MCF 10A (cell line): Measurements from ENCODE around the gene KRT80. TPM values are rescaled to one million over a fixed set of nuclear protein-coding genes. Genes with fewer than 3 reads are reported as not detected.

Source experiments
- BruUV-seq: library from RNA; stranded (reverse); fragments of 400-500 nt; replicated peaks from 2 replicates; lab custom pipeline; 2021; lab: Mats Ljungman, UMichigan
- CTCF ChIA-PET: fragments of 300-600 bp; sonication (Branson Sonifier 250); formaldehyde crosslinking; extraction: SDS; loops from one replicate; lab custom pipeline; 2021; ENCODE audit warnings: antibody characterized with exemption, inconsistent platforms; lab: Yijun Ruan, JAX
- POLR2A ChIA-PET: fragments of 300-600, 350-650 bp; sonication (Branson Sonifier 250); formaldehyde crosslinking; extraction: SDS; loops from one replicate; lab custom pipeline; 2020; ENCODE audit warnings: antibody characterized with exemption, inconsistent platforms; lab: Yijun Ruan, JAX
- DNase-seq: peaks from one replicate; pipeline ENCODE4 v3.0.0-alpha.2; 2018; ENCODE audit not compliant: unreplicated experiment
- H3K27ac Mint-ChIP-seq: one replicate; pipeline ENCODE4 v1.8.0; 2022; ENCODE audit warnings: mild to moderate bottlenecking, low read depth, mixed read lengths; ENCODE audit not compliant: unreplicated experiment
- H3K27me3 Mint-ChIP-seq: one replicate; pipeline ENCODE4 v1.8.0; 2022; ENCODE audit warnings: mixed read lengths; ENCODE audit not compliant: insufficient read depth, unreplicated experiment
- H3K36me3 Mint-ChIP-seq: one replicate; pipeline ENCODE4 v1.8.0; 2022; ENCODE audit warnings: mild to moderate bottlenecking, moderate library complexity, mixed read lengths; ENCODE audit not compliant: insufficient read depth, unreplicated experiment
- H3K4me1 Mint-ChIP-seq: one replicate; pipeline ENCODE4 v1.8.0; 2022; ENCODE audit warnings: mixed read lengths; ENCODE audit not compliant: insufficient read depth, unreplicated experiment
- H3K4me3 Mint-ChIP-seq: one replicate; pipeline ENCODE4 v1.8.0; 2022; ENCODE audit warnings: mild to moderate bottlenecking, moderate library complexity, mixed read lengths; ENCODE audit not compliant: unreplicated experiment
- H3K9me3 Mint-ChIP-seq: one replicate; pipeline ENCODE4 v1.8.0; 2022; ENCODE audit warnings: mixed read lengths; ENCODE audit not compliant: unreplicated experiment
- CTCF ChIP-seq: fragments of 200-600 bp; IDR thresholded peaks from one replicate; pipeline ENCODE4 v1.8.0; 2022; ENCODE audit warnings: antibody characterized with exemption, mild to moderate bottlenecking; ENCODE audit not compliant: unreplicated experiment
- intact Hi-C: fragments of 100-400 bp; cut with micrococcal nuclease; formaldehyde crosslinking; loops from 2 replicates; pipeline ENCODE4 v1.14.1; 2022
- total RNA-seq: library from RNA; stranded (reverse); gene quantifications from 2 replicates; pipeline ENCODE4 v1.2.3, GENCODE V29; 2022

Gene KRT80
- total RNA-seq, 1 experiment from 2014 or later: 27.4 TPM

- ChIA-PET POLR2A (interaction anchor here (1.1 to 13.5 kb wide), 9 partner anchors 10 to 739 kb away, joined by 3 to 373 read pairs (median 7); partner anchors contain the start of gene KRT5), CTCF (interaction anchor here (0.6 to 13.9 kb wide), 13 partner anchors 12 to 835 kb away, joined by 3 to 313 read pairs (median 7); no protein-coding TSS in a partner anchor)
- Mint-ChIP-seq H3K9me3 (no peaks in the 10 kb centered on the region), H3K4me1 (peaks cover 66% of the 10 kb centered on the region), H3K4me3 (peak overlapping the region; percentile 26), H3K36me3 (no peaks in the 10 kb centered on the region), H3K27me3 (no peaks in the 10 kb centered on the region), H3K27ac (peak overlapping the region; percentile 97)
- intact Hi-C loops: no loop called here
- DNase-seq: no peak
- BruUV-seq: no TSS peak
- no peak for TF ChIP-seq CTCF
These were observed 46.4 kb downstream of the KRT80 start for GRCh38 chr12:52145228-52146088.

GRCh38 chr12:52144512-52145227, 47.1 kb downstream of the KRT80 start:
- no peaks in the 10 kb centered on the region for H3K9me3 Mint-ChIP-seq
- DNase-seq: no peak
- no TSS peak for BruUV-seq
- intact Hi-C loops: loop anchor here (5.0 kb wide), 2 partner anchors 228 to 248 kb away; no protein-coding TSS in a partner anchor
- peaks cover 58% of the 10 kb centered on the region for H3K4me1 Mint-ChIP-seq
- no peaks in the 10 kb centered on the region for H3K36me3 Mint-ChIP-seq
- H3K27ac Mint-ChIP-seq: peak overlapping the region; percentile 97
- CTCF ChIA-PET: interaction anchor here (0.6 to 13.9 kb wide), 26 partner anchors 10 to 1208 kb away, joined by 3 to 313 read pairs (median 4); partner anchors contain the start of gene KRT5
- POLR2A ChIA-PET: interaction anchor here (0.5 to 13.5 kb wide), 17 partner anchors 8 to 936 kb away, joined by 3 to 373 read pairs (median 4); partner anchors contain the start of gene KRT5
- no peak for TF ChIP-seq CTCF
- H3K27me3 Mint-ChIP-seq: no peaks in the 10 kb centered on the region
- H3K4me3 Mint-ChIP-seq: no peak overlapping the region

GRCh38 chr12:52142431-52142830, 49.4 kb downstream of the KRT80 start:
- no peak for DNase-seq
- no peak overlapping the region for H3K4me3 Mint-ChIP-seq
- TF ChIP-seq CTCF: no peak
- BruUV-seq: no TSS peak
- H3K9me3 Mint-ChIP-seq: no peaks in the 10 kb centered on the region
- no peaks in the 10 kb centered on the region for H3K36me3 Mint-ChIP-seq
- H3K27ac Mint-ChIP-seq: peak overlapping the region; percentile 75
- intact Hi-C loops: loop anchor here (5.0 kb wide), 2 partner anchors 230 to 250 kb away; no protein-coding TSS in a partner anchor
- H3K27me3 Mint-ChIP-seq: no peaks in the 10 kb centered on the region
- ChIA-PET POLR2A (interaction anchor here (10.7 to 13.5 kb wide), 2 partner anchors 374 to 733 kb away, joined by 142 to 373 read pairs; partner anchors contain the start of gene KRT5), CTCF (interaction anchor here (0.6 to 13.9 kb wide), 11 partner anchors 12 to 838 kb away, joined by 3 to 313 read pairs (median 14); no protein-coding TSS in a partner anchor)
- peaks cover 43% of the 10 kb centered on the region for H3K4me1 Mint-ChIP-seq
